Stimulated activated CD8-positive, alpha-beta memory T cell treated with anti-CD3 and anti-CD28 coated beads, Interleukin-15, amount 100 ng/mL, for 4 hours (primary cell): ENCODE measurements around the gene NFATC4.

Experiments
- DNase-seq, 2 donors: peaks; one replicate each; pipeline ENCODE4 v3.0.0-alpha.2; 2020; ENCODE audit warnings: low read depth in 2 of 2

The NFATC4 gene

GRCh38 chr14:24409192-24409591 lies 41.2 kb downstream of the NFATC4 start:
- DNase-seq = no peak

DNA sequence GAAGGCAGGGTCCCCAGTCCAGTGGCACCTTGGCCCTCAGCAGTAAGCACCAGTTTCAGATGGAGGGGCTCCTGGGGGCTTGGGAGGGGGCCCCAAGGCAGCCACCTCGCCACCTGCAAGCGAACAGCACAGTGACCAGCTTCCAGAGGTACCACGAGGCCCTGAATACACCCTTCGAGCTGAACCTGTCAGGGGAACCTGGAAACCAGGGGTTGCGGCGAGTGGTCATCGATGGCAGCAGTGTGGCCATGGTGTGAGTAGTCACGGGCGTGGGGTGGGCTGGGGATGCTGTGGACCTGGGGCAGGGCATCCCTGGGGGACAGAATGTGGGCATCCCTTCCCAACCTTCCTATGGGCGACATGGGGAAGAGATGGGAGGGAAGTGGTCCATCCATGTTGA lies 42.0 kb downstream of the NFATC4 start:
- no peak for DNase-seq

DNA sequence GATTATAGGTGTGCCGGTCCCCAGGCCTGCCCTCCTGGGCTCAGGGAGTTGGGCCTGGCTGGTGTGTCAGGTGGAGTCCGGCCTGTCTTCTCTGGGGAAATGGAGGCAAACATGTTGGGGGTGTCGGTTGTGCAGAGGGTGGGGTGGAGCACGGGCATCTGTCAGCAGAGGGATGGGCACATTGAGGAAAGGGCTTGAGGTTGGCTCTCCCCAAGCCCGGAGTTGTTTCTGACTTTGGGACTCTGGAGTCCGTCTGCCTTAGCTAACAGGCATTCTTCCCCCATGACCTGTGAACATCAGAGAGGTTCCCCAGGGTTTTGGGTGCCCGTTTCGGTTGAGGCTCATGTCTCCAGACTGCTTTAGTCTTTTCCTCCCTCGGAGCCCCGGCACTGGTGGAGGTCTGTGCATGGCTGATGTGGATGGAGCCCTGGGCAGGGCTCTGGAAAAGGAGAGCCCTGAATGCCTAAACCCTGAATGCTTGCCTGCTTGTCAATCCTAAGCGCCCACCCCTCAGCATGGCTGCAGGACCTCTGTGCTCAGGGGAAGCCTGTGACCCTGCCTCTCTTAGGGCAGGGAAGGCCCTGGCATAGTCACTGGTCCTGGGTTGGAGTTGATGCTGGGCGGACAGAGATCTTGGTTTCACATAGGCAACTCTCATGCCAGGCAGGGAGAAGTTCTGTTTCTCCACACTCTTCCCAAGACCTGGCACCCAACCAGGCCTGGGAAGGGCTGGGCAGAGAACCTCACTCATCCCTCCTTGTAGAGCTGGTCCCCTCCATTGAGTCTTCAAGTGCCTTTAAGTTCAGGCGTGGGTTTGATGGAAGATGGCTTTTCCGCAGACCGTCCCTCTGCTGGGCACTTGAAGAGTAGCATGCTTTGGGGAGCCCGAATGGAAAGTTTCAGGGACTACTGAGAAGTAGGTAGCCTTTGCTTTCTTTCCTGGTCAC lies 43.7 kb downstream of the NFATC4 start:
- no peak for DNase-seq

GRCh38 chr14:24414077-24414476 lies 46.1 kb downstream of the NFATC4 start:
- no peak for DNase-seq

DNA sequence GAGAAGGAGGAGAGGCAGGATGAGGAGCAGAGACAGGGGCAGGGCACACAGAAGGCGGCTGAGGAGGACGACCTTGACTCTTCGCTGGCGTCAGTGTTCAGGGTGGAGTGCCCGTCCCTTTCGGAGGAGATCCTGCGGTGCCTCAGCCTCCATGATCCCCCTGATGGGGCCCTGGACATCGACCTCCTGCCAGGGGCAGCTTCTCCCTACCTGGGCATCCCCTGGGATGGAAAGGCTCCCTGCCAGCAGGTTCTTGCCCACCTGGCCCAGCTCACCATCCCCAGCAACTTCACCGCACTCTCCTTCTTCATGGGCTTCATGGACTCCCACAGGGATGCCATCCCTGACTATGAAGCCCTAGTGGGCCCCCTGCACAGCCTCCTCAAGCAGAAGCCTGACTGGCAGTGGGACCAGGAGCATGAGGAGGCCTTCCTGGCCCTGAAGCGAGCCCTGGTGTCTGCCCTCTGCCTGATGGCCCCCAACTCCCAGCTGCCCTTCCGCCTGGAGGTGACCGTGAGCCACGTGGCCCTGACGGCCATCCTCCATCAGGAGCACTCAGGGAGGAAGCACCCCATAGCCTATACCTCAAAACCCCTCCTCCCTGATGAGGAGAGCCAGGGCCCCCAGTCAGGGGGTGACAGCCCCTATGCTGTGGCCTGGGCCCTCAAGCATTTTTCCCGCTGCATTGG lies 46.9 kb downstream of the NFATC4 start:
- DNase-seq = no peak

DNA sequence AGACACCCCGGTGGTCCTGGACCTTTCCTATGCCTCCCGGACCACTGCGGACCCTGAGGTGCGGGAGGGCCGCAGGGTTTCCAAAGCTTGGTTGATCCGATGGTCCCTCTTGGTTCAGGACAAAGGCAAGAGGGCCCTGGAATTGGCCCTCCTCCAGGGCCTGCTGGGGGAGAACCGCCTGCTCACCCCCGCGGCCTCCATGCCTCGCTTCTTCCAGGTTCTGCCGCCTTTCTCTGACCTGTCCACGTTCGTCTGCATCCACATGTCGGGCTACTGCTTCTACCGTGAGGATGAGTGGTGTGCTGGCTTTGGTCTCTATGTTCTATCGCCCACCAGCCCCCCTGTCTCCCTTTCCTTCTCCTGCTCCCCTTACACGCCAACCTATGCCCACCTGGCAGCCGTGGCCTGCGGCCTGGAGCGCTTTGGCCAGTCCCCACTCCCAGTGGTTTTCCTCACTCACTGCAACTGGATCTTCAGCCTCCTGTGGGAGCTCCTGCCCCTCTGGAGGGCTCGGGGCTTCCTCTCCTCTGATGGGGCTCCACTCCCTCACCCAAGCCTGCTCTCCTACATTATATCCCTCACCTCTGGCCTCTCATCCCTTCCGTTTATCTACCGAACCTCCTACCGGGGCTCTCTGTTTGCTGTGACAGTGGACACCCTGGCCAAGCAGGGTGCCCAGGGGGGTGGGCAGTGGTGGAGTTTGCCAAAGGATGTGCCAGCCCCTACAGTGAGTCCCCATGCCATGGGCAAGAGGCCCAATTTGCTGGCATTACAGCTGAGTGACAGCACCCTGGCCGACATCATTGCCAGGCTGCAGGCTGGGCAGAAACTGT lies 47.7 kb downstream of the NFATC4 start:
- DNase-seq = no peak

DNA sequence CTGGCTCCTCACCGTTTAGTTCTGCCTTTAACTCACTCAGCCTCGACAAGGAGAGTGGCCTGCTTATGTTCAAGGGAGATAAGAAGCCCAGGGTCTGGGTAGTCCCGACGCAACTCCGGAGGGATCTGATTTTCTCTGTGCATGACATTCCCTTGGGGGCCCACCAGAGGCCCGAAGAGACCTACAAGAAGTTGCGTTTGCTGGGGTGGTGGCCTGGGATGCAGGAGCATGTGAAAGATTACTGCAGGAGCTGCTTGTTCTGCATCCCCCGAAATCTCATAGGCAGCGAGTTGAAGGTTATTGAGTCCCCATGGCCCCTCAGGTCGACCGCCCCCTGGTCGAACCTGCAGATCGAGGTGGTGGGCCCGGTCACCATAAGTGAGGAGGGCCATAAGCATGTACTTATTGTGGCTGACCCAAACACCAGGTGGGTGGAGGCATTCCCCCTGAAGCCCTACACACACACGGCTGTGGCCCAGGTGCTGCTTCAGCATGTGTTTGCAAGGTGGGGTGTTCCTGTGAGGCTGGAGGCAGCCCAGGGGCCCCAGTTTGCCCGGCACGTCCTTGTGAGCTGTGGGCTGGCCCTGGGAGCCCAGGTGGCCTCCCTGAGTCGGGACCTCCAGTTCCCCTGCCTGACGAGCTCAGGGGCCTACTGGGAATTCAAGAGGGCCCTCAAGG lies 48.4 kb downstream of the NFATC4 start:
- DNase-seq = no peak

DNA sequence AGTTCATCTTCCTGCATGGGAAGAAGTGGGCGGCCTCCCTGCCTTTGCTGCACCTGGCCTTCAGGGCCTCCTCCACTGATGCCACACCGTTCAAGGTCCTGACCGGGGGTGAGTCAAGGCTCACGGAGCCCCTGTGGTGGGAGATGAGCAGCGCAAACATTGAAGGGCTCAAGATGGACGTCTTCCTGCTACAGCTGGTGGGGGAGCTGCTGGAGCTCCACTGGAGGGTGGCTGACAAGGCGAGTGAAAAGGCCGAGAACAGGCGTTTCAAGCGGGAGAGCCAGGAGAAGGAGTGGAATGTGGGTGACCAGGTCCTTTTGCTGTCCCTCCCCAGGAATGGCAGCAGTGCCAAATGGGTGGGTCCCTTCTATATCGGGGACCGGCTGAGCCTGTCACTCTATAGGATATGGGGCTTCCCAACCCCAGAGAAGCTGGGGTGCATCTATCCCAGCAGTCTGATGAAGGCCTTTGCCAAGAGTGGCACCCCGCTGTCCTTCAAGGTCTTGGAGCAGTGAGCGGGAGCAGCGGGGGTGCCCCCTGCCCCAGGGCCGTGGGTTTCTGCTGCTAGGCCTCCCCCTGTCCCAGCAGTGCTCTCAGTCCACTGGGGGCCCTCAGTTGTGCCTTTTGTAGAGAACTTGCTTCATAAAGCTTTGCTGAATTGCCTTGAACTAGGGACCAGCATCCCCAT lies 49.1 kb downstream of the NFATC4 start:
- DNase-seq = no peak

DNA sequence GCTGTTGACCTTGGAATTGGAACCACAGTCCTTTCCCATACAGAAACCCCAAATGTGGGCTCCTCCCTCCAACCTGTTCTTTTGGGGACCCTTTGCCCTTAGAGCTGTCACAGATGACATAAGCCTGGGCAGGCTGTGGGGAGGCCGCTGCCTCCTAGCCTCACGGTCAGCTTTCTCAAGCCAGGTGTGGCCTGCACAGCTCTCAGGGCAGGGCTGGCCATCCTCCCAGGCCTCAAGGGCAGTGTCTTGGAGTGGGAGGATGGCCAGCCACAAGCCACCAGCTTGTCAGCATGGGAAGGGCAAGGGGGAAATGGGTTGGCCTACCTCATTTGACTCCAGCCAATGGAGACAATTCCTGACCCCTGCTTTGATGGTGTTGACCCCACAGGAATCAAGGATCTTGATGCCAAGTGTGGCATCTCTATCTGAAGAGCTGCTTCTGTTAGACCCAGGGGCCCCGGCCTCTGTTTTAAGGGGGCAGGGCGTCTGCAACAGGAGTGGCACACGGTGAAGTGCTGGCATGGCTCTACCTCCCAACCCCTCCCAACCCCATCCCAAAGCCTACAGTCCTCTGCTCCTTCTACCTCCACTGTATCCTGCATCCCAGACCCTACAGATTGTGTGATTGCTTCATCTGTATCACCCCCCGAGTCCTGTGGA lies 50.0 kb downstream of the NFATC4 start:
- no peak for DNase-seq

- no peak for DNase-seq
Measured at GRCh38 chr14:24418492-24418873, 50.5 kb downstream of the NFATC4 start.

GRCh38 chr14:24422261-24422660 lies 54.3 kb downstream of the NFATC4 start:
- DNase-seq = no peak

DNA sequence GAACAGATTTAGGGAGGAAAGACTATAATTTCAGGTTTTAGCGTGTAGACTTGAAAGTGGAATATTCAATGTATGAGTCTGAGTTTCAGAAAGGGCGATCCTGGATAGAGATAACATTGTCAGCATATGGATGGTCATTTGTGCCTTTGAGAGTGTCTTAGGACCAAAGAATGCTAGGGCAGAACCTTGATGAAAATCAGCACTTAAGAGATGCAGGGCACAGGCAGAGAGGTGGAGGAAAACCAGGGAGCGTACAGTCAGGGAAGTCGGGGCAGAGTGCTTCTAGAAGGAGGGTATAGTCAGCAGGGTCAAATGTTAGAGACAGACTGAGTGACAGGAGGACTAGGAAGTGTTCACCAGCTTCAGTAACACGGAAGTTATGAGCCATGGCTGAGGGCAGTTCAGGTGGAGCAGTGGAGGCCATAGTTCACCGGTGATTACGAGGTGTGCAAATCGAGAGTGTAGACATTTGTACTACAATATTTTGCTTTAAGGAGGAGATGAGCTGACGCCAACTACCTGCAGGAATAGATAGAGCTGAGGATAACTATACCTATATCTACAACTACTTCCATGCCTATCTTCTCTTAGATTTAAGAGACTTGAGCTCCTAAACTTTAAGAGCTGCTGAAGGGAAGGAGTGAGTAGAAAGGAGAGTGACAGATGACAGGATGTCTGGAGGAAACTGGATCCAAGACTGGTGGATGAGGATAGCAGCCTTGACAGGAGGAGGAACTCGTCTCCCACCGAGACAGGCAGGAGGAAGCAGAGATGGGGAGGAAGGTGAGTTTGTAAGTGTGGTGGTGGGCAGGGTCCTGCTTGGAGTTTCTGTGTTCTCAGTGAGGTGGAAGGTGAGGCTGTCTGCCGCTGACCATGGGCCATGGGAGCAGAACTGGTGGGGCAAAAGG lies 55.0 kb downstream of the NFATC4 start:
- no peak for DNase-seq

DNA sequence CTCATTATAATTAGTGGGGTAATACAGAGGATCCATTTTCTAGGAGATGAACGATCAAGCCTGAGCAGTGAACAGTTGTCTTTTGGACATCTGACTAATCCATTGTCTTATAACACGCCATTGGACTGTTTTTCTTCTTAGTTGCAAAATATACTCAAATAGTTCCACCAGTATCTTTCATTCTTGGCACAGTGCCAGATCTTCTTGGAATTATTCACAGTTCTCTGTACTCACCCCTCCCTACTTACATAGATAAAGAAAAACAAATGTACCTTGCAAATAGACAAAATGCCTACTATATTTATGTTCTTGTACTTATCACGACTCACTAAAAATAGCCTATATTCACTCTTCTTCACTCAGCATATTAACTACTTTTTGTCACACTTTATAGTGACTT lies 57.7 kb downstream of the NFATC4 start:
- DNase-seq = no peak

- DNase-seq = no peak
Measured at GRCh38 chr14:24426150-24426911, 58.3 kb downstream of the NFATC4 start.

GRCh38 chr14:24426912-24427536 lies 59.0 kb downstream of the NFATC4 start:
- DNase-seq = no peak

DNA sequence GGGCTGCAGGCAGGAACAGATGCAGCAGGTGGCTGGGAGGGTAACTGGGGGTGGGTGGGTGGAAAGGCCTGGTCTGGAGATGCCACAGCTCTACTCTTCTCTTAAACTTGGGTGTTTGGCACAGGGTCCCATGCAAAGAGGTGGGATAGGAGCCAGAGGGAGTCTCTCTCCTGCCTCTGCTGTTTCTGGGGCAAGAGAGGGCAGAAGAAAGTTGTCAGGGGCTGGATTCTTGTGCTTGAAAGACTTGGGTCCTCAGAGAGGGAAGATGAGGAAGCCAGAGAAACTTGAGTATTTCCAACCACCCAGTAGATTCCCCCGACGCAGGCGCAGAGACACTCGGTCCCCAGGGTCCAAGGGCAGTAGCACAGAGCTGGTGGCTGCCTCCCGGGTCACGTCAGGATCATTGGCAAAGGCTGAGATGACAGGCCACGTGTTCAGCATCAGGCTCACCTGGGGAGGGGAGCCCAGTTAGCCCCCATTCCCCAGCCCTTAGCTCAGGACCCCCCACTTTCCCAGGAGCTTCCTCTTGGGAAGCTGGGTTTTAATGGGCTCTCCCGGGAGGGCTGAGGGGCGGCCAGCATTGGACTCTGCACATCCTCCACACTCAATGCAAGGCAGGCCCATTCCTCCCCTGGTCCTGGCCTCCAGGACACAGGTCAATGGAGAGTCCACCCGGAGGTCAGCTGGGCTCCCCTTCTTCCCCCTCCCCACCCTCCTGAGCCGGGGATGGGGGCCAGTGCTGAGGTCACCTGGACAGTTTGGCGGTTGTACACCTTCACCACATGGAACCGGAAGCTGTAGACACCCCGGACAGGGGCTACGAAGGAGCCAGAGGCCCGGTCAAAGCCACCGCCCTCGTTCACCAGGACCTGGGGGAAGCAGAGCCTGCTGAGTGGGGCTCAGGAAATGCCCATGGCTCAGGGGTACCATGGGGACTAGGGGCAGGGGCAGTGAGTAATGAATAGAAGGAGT lies 59.8 kb downstream of the NFATC4 start:
- no peak for DNase-seq
